HG03378 (cell line): ENCODE data around the gene SPDYA.
A peak's percentile ranks its signal among the peaks of the same experiment; 100 is the strongest.
"Not testable (repeated sequence)": the region's sequence is repeated elsewhere in the genome, so short reads cannot be mapped to it uniquely, and the experiment has no call there.

Experiments used
- ATAC-seq: cut with Tn5 transposase; IDR thresholded peaks from one replicate; pipeline ENCODE4 v1.9.1; 2021; ENCODE audit warnings: mild to moderate bottlenecking, moderate library complexity; ENCODE audit not compliant: unreplicated experiment

The SPDYA gene

GRCh38 chr2:28810384-28811285, at the start of gene SPDYA:
Gene SPDYA (plus strand): TSS chr2:28810834. CDS start chr2:28816015, 5,181 bp downstream.
- ATAC-seq, result peak; percentile 65

- ATAC-seq, result no peak
Observed at GRCh38 chr2:28761420-28761819, 49.2 kb upstream of the SPDYA start.

GRCh38 chr2:28764909-28765711, 45.5 kb upstream of the SPDYA start:
- ATAC-seq, result no peak

- ATAC-seq, result no peak
Observed at GRCh38 chr2:28766070-28766469, 44.6 kb upstream of the SPDYA start.

GRCh38 chr2:28767337-28767736, 43.3 kb upstream of the SPDYA start:
- no peak for ATAC-seq

- ATAC-seq, result no peak
Observed at GRCh38 chr2:28768422-28768821, 42.2 kb upstream of the SPDYA start.

GRCh38 chr2:28768952-28769351, 41.7 kb upstream of the SPDYA start:
- ATAC-seq, result no peak

- ATAC-seq, result no peak
Observed at GRCh38 chr2:28772351-28772750, 38.3 kb upstream of the SPDYA start.

GRCh38 chr2:28776471-28776870, 34.2 kb upstream of the SPDYA start:
- ATAC-seq, result no peak

GRCh38 chr2:28778392-28778791, 32.2 kb upstream of the SPDYA start:
- no peak for ATAC-seq

GRCh38 chr2:28779001-28779400, 31.6 kb upstream of the SPDYA start:
- ATAC-seq, result no peak

GRCh38 chr2:28780496-28780895, 30.1 kb upstream of the SPDYA start:
- no peak for ATAC-seq

GRCh38 chr2:28782423-28782822, 28.2 kb upstream of the SPDYA start:
- no peak for ATAC-seq

GRCh38 chr2:28784570-28784969, 26.1 kb upstream of the SPDYA start:
- not testable (repeated sequence) for ATAC-seq

GRCh38 chr2:28796620-28797019, 14.0 kb upstream of the SPDYA start:
- ATAC-seq, result no peak

- no peak for ATAC-seq
Observed at GRCh38 chr2:28801726-28802125, 8.9 kb upstream of the SPDYA start.

- ATAC-seq, result no peak
Observed at GRCh38 chr2:28802975-28803429, 7.6 kb upstream of the SPDYA start.

GRCh38 chr2:28809927-28810326, 707 bp upstream of the SPDYA start:
- no peak for ATAC-seq

GRCh38 chr2:28818053-28818452, 7.4 kb downstream of the SPDYA start:
- no peak for ATAC-seq

GRCh38 chr2:28821295-28821958, 10.8 kb downstream of the SPDYA start:
- no peak for ATAC-seq

GRCh38 chr2:28822036-28822435, 11.4 kb downstream of the SPDYA start:
- ATAC-seq, result no peak
